Activated naive CD4-positive, alpha-beta T cell treated with anti-CD3 and anti-CD28 coated beads for 36 hours (primary cell): ENCODE results near the gene MB. TPM values are rescaled to one million over a fixed set of nuclear protein-coding genes. Genes with fewer than 3 reads are reported as not detected.

Source experiments
- CTCF ChIA-PET: fragments of 350-600 bp; sonication (Branson Sonifier 250); formaldehyde crosslinking; loops from one replicate; lab custom pipeline; 2021; ENCODE audit warnings: antibody characterized with exemption; lab: Charles Lee
- DNase-seq: peaks from one replicate; pipeline ENCODE4 v3.0.0-alpha.2; 2020
- H3K27ac Mint-ChIP-seq: one replicate; pipeline ENCODE4 v1.8.0; 2021; ENCODE audit warnings: mild to moderate bottlenecking, mixed read lengths
- H3K27me3 Mint-ChIP-seq: one replicate; pipeline ENCODE4 v1.8.0; 2021; ENCODE audit warnings: low read depth, mixed read lengths
- H3K36me3 Mint-ChIP-seq: one replicate; pipeline ENCODE4 v1.8.0; 2021; ENCODE audit warnings: low read depth, mixed read lengths
- H3K4me1 Mint-ChIP-seq: one replicate; pipeline ENCODE4 v1.8.0; 2021; ENCODE audit warnings: low read depth, mixed read lengths
- H3K4me3 Mint-ChIP-seq: one replicate; pipeline ENCODE4 v1.8.0; 2021; ENCODE audit warnings: mild to moderate bottlenecking, moderate library complexity, mixed read lengths
- H3K9me3 Mint-ChIP-seq: one replicate; pipeline ENCODE4 v1.8.0; 2021; ENCODE audit warnings: mixed read lengths
- intact Hi-C: fragments of 100-400 bp; cut with micrococcal nuclease; formaldehyde crosslinking; loops from one replicate; pipeline ENCODE4 v1.15.1; 2023
- total RNA-seq, 2 experiments: library from RNA; stranded (reverse); gene quantifications; one replicate each; pipeline ENCODE4 v1.2.3, GENCODE V29; 2021

The MB gene
- total RNA-seq, 2 experiments from 2014 or later = not detected

- no peak overlapping the region for H3K4me3 Mint-ChIP-seq
- no peaks in the 10 kb centered on the region for H3K36me3 Mint-ChIP-seq
Observed at GRCh38 chr22:35611200-35611890, 5.8 kb downstream of the MB start.

DNA sequence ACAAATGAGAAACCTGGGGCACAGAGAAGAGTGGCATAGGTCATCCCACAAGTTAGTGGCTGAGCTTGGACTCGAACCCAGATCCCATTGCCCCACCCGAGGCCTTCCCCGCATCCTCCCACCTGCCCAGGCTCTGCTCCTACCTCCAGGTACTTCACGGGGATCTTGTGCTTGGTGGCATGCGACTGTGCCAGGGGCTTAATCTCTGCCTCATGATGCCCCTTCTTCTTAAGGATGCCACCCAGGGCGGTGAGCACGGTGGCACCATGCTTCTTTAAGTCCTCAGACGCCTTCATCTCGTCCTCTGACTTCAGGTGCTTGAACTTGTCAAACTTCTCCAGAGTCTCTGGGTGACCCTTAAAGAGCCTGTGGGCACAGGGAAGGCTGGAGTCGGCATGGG lies 6.4 kb downstream of the MB start:
- DNase-seq = no peak
- peaks cover 3% of the 10 kb centered on the region for H3K27me3 Mint-ChIP-seq
- no peaks in the 10 kb centered on the region for H3K36me3 Mint-ChIP-seq
- peaks cover 3% of the 10 kb centered on the region for H3K4me1 Mint-ChIP-seq
- H3K9me3 Mint-ChIP-seq = no peaks in the 10 kb centered on the region
- CTCF ChIA-PET = interaction anchor here (1.8 to 3.0 kb wide), 2 partner anchors 10 to 16 kb away, joined by 7 to 10 read pairs; no protein-coding TSS in a partner anchor
- H3K4me3 Mint-ChIP-seq = no peak overlapping the region
- no peak overlapping the region for H3K27ac Mint-ChIP-seq
- intact Hi-C loops = no loop called here

More at GRCh38 chr22:35611200-35611890, 5.8 kb downstream of the MB start:
- Mint-ChIP-seq H3K27ac (no peak overlapping the region), H3K9me3 (no peaks in the 10 kb centered on the region), H3K4me1 (peaks cover 8% of the 10 kb centered on the region), H3K27me3 (peaks cover 3% of the 10 kb centered on the region)
- intact Hi-C loops = no loop called here
- CTCF ChIA-PET = interaction anchor here (0.5 to 3.0 kb wide), 5 partner anchors 10 to 455 kb away, joined by 3 to 10 read pairs (median 5); no protein-coding TSS in a partner anchor
- DNase-seq = no peak

DNA sequence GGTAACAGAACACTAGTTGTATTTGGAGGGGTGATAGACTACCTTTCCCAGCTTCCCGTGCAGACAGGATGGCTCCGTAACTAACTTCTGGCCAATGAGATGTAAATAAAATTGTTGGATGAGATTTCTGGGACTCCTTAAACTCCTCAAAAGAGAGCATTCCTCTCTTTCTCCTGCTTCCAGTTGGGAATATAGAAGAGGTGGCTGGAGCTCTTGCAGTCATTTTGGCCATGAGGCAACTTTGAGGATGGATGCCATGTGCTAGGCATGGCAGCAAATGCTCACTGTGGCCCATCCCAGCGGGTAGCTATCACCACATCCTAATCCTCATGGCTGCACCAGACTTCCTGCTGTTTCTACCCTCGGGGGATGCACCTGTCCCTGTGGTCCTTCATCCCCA lies 7.4 kb downstream of the MB start:
- Mint-ChIP-seq H3K4me1 (no peaks in the 10 kb centered on the region), H3K4me3 (no peak overlapping the region), H3K27me3 (peaks cover 3% of the 10 kb centered on the region), H3K27ac (no peak overlapping the region), H3K36me3 (no peaks in the 10 kb centered on the region), H3K9me3 (no peaks in the 10 kb centered on the region)
- CTCF ChIA-PET = interaction anchor here (3.0 kb wide), 1 partner anchor 11 kb away, joined by 10 read pairs; no protein-coding TSS in a partner anchor
- no peak for DNase-seq
- intact Hi-C loops = no loop called here

GRCh38 chr22:35609261-35609660 lies 7.9 kb downstream of the MB start:
- DNase-seq = no peak
- peaks cover 3% of the 10 kb centered on the region for H3K27me3 Mint-ChIP-seq
- H3K36me3 Mint-ChIP-seq = no peaks in the 10 kb centered on the region
- H3K27ac Mint-ChIP-seq = no peak overlapping the region
- CTCF ChIA-PET = interaction anchor here (0.7 to 3.0 kb wide), 2 partner anchors 12 to 263 kb away, joined by 5 to 10 read pairs; no protein-coding TSS in a partner anchor
- H3K9me3 Mint-ChIP-seq = no peaks in the 10 kb centered on the region
- H3K4me1 Mint-ChIP-seq = no peaks in the 10 kb centered on the region
- intact Hi-C loops = no loop called here
- no peak overlapping the region for H3K4me3 Mint-ChIP-seq

GRCh38 chr22:35608088-35608487 lies 9.0 kb downstream of the MB start:
- Mint-ChIP-seq H3K27me3 (peaks cover 3% of the 10 kb centered on the region), H3K36me3 (no peaks in the 10 kb centered on the region), H3K27ac (no peak overlapping the region), H3K4me1 (no peaks in the 10 kb centered on the region), H3K4me3 (no peak overlapping the region), H3K9me3 (no peaks in the 10 kb centered on the region)
- DNase-seq = no peak
- intact Hi-C loops = no loop called here
- CTCF ChIA-PET = no interaction called here

GRCh38 chr22:35606916-35607315 lies 10.2 kb downstream of the MB start:
- DNase-seq = no peak
- Mint-ChIP-seq H3K4me1 (no peaks in the 10 kb centered on the region), H3K36me3 (no peaks in the 10 kb centered on the region), H3K4me3 (no peak overlapping the region), H3K27ac (no peak overlapping the region), H3K27me3 (peaks cover 3% of the 10 kb centered on the region), H3K9me3 (no peaks in the 10 kb centered on the region)
- intact Hi-C loops = no loop called here
- CTCF ChIA-PET = no interaction called here

- Mint-ChIP-seq H3K4me3 (no peak overlapping the region), H3K9me3 (no peaks in the 10 kb centered on the region), H3K4me1 (no peaks in the 10 kb centered on the region), H3K27me3 (peaks cover 3% of the 10 kb centered on the region), H3K27ac (no peak overlapping the region), H3K36me3 (no peaks in the 10 kb centered on the region)
- no peak for DNase-seq
- CTCF ChIA-PET = no interaction called here
- intact Hi-C loops = no loop called here
Observed at GRCh38 chr22:35605851-35606481, 11.2 kb downstream of the MB start.

DNA sequence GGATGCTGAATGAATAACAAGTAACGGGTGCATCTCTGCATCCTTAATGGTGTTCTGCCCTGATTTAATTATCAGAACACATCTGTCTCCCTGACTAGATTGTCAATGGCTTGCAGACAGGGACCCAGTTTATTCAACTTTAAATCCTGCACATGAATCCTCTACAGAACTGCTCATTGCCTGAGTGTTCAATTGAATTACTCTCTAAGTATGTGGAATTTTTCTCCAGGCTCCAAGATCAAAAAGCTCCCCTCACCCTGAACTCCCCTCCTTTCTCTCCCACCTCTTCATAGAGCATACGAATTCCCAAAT lies 11.8 kb downstream of the MB start:
- intact Hi-C loops = no loop called here
- H3K4me1 Mint-ChIP-seq = no peaks in the 10 kb centered on the region
- no peak overlapping the region for H3K27ac Mint-ChIP-seq
- no peak for DNase-seq
- H3K27me3 Mint-ChIP-seq = peaks cover 3% of the 10 kb centered on the region
- CTCF ChIA-PET = no interaction called here
- H3K9me3 Mint-ChIP-seq = no peaks in the 10 kb centered on the region
- H3K36me3 Mint-ChIP-seq = no peaks in the 10 kb centered on the region
- H3K4me3 Mint-ChIP-seq = no peak overlapping the region

DNA sequence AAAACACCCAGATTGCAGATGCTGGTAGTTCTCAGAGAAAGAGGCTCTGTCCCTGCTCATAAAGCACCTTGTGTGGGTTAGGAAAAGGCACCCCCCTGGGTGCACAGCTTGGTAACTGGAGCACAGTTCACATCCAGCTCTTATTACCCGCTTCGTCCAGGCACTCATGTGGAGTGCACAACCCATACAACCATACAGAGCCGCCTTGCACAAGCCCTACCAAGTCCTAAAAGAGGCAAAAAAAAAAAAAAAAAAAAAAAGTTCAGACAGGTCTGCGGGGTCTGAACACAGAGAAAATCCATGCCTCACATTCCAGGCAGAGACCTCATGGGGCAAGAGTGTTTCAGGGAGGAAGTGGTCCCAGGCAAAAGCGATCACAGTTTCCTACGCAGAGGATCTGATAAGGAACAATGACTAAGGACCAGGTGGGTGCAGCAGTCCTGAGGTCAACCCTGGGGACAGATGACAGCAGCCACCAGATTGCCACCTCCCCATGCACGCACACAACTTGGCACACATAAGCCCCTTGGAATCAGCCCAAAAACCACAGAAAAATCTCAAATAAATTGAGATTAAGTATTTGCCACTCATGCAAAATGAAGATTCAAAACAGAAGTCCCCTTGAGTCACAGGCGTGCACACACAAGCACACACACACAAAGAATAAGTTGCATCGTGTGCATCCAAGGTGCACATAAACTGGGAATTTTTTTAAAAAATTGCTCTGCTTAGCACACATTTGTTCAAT lies 12.3 kb downstream of the MB start:
- Mint-ChIP-seq H3K36me3 (no peaks in the 10 kb centered on the region), H3K4me1 (no peaks in the 10 kb centered on the region), H3K27ac (no peak overlapping the region), H3K9me3 (no peaks in the 10 kb centered on the region), H3K4me3 (no peak overlapping the region), H3K27me3 (no peaks in the 10 kb centered on the region)
- DNase-seq = no peak
- intact Hi-C loops = no loop called here
- CTCF ChIA-PET = no interaction called here

GRCh38 chr22:35601743-35602615 lies 15.2 kb downstream of the MB start:
- no peaks in the 10 kb centered on the region for H3K27me3 Mint-ChIP-seq
- intact Hi-C loops = no loop called here
- H3K36me3 Mint-ChIP-seq = no peaks in the 10 kb centered on the region
- no peaks in the 10 kb centered on the region for H3K4me1 Mint-ChIP-seq
- no peak overlapping the region for H3K4me3 Mint-ChIP-seq
- no peaks in the 10 kb centered on the region for H3K9me3 Mint-ChIP-seq
- CTCF ChIA-PET = no interaction called here
- no peak overlapping the region for H3K27ac Mint-ChIP-seq
- no peak for DNase-seq

DNA sequence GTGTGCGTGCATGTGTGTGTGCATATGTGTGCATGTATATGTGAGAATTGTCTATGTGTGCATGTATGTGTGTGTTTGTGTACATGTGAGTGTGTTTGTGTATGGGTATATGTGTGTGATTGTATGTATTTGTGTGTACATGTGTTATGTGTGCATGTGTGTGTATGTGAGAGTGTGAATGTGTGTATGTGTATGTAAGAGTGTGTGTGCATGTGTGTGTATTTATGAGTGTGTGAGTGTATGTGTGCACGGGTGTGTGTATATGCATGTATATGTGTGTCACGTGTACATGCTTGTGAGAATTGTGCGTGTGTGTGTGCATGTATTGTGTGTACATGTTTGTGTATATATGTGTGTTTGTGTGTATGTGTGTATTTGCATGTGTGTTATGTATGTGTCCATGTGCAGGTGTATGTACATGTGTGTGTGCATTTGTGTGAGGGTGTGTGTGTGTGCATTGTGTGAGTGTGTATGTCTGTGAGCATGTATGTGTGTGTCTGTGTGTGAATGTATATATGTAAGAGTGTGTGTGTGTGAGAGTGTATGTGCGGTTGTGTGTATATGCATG lies 16.0 kb downstream of the MB start:
- no peak overlapping the region for H3K4me3 Mint-ChIP-seq
- H3K27me3 Mint-ChIP-seq = no peaks in the 10 kb centered on the region
- CTCF ChIA-PET = no interaction called here
- H3K4me1 Mint-ChIP-seq = no peaks in the 10 kb centered on the region
- no peak overlapping the region for H3K27ac Mint-ChIP-seq
- H3K9me3 Mint-ChIP-seq = no peaks in the 10 kb centered on the region
- DNase-seq = no peak
- no peaks in the 10 kb centered on the region for H3K36me3 Mint-ChIP-seq
- intact Hi-C loops = no loop called here

DNA sequence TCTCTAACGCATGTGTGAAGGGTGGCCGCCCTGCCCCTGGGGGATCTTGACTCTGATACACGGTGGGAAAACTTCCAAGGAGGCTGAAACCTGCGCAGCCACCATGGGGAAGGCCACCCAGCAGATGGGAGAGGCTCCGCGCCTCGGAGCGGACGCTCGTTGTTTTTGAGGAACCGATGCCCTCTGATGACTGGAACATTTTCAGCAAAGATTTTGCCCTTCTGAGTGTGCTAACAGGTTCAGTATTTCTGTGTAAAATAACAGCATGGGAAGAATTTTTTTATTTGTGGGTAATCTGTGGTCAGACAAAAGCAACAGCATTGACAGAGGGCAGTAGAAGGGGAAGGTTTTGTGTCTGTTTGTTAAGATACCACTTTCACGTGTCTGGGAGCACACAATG lies 16.7 kb downstream of the MB start:
- intact Hi-C loops = no loop called here
- H3K4me3 Mint-ChIP-seq = no peak overlapping the region
- CTCF ChIA-PET = no interaction called here
- H3K9me3 Mint-ChIP-seq = no peaks in the 10 kb centered on the region
- no peaks in the 10 kb centered on the region for H3K4me1 Mint-ChIP-seq
- no peaks in the 10 kb centered on the region for H3K27me3 Mint-ChIP-seq
- no peak overlapping the region for H3K27ac Mint-ChIP-seq
- no peak for DNase-seq
- H3K36me3 Mint-ChIP-seq = no peaks in the 10 kb centered on the region
